Measurements from ENCODE around the gene RNF215.
"Not testable (repeated sequence)": the region's sequence is repeated elsewhere in the genome, so short reads cannot be mapped to it uniquely, and the experiment has no call there.

The RNF215 gene

DNA sequence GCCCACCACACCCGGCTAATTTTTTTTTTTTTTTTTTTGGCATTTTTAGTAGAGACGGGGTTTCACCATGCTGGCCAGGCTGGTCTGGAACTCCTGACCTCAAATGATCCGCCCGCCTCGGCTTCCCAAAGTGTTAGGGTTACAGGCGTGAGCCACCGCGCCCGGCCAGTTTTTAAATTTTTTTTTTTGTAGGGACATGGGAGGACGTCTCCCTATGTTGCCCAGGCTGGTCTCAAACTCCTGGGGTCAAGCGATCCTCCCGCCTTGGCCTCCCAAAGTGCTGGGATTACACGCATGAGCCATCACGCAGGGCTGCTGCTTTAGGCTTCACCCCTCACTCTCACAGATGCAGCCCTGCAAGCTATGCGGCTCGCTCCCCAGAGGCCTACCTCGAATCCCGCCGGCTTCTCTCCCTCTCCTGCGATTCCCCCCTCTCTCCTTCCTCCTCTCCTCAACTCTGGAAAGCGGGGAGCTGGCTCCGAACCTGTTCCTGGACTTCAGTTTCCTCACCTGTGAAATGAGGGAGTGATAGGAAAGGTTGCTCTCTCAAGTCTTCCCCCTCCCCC lies 29.5 kb downstream of the RNF215 start:
- no peak for DNase-seq

DNA sequence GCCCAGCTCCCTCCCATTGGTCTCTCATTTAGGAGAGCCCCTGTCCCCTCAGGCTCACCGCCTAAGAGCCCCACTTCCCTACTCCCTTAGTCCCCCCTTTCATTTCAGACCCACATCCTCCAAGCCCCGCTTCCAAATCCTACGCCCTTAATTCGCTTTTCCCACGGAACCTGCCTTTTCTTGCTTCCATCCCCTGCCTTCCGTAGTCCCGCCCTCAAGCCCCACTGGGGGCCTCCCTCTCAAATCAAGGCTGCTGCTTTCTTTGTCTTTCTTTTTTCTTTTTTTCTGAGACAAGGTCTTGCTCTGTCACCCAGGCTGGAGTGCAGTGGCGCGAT lies 30.0 kb downstream of the RNF215 start:
- DNase-seq, result no peak

DNA sequence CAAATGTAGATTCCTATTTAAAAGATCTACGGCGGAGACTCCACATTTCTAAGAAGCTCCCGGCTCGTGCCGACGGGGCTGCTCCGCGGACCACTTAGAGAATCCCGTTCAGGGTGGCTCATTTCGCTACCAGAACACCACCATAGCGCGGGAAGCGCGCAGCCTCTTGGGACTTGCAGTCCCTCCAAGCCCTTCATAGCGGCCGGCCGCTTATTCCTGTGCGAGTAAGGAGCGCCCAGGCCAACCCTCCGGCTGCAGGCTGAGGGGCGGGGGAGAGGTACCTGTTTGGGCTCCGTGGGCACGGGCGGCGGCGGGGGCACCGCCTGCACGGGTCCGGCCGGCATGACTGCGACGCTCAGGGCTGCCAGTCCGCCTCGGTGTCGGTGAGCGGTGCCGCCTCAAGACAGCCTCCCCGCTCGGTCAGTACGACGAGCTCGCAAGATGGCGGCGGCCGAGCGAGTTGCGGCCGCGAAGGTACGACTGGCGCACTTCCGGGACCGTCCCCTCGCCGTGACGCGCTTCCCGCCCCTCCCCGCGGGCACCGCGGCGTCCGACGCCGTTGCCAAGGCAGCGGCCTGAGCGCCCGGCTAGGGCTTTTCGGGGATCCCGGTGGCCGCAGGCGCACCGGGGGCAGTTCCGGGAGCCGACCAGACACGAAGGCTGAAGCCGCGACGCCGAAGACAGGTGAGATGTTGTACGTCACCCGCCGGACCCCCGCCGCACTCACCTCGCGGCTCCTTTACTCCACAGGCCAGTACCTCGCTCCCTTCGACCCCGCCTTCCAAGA lies 30.6 kb downstream of the RNF215 start, which contains the start of the genes CCDC157 and SF3A1:
TSS of gene CCDC157 (plus strand) at position 559 of the 787 bp plus-strand sequence. CDS start 8,994 bp downstream, outside the sequence.
TSS of gene SF3A1 (minus strand) at position 446 of the 787 bp plus-strand sequence. CDS start at position 344, 102 bp downstream.
- DNase-seq, result peak; percentile 62

DNA sequence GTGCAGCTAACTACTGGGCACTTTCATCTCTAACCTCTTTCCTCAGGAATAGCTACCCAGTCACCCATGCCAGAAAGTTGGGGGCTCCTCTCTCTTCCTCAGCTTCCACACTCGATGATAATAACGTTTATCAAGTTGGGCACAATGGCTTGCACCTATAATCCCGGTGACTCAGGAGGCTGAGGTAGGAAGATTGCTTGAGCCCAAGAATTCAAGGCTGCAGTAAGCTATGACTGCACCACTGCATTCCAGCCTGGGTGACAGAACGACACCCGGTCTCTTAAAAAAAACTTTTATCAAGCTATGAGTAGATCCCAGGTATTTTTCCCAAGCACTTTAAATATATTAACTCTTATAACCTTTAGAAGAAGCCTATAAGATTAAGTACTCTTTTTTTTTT lies 32.6 kb downstream of the RNF215 start:
- no peak for DNase-seq

DNA sequence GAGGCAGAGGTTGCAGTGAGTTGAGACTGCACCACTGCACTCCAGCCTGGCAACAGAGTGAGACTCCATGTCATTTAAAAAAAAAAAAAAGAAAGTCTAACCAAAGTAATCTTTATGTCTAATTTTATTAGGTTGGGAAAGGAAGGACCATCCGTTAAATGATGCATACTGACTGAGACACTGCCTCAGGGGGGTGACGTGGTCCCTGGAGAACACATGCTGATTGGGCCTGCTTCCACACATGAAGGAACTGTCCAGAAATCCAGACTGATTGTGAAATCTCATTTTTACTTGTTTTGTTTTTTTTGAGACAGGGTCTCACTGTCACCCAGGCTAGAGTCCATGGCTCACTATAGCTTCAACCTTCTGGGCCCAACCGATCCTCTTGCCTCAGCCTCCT lies 36.0 kb downstream of the RNF215 start:
- DNase-seq, result no peak

DNA sequence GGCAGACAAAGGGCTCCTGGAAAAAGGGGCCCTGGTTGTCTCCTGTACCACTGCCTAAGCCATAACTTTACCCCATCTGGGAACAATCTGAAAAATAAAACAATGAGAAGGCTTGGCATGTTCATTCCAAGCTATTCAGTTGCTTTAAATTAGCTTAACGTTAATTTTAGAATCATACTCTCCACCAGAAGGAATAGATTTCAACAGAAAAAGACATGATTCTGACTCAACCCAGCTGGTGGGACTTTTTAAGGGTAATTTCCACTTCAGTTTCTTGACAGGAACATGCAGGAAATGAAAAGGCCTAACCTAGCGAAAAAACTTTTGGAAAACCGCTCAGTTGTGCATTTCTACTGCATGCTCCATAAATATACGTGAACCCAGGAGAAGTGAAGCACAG lies 38.4 kb downstream of the RNF215 start:
- DNase-seq, result no peak

DNA sequence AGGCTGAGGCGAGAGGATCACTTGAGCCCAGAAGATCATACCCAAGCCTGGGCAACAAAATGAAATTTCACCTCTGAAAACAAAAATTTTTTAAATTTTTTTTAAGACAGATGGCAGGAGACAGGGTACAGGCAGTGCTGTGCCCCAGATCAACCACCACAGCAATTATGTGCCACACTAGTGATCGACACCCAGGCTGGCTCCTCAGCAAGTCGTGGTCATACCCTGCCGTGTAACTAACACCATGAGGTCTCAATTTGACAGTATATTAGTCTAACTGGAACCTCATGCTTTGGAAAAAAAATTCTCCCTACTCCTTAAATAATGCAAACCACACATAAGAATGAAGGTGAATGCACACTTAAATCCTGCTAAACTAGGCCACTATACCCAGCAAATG lies 38.8 kb downstream of the RNF215 start:
- DNase-seq, result no peak

DNA sequence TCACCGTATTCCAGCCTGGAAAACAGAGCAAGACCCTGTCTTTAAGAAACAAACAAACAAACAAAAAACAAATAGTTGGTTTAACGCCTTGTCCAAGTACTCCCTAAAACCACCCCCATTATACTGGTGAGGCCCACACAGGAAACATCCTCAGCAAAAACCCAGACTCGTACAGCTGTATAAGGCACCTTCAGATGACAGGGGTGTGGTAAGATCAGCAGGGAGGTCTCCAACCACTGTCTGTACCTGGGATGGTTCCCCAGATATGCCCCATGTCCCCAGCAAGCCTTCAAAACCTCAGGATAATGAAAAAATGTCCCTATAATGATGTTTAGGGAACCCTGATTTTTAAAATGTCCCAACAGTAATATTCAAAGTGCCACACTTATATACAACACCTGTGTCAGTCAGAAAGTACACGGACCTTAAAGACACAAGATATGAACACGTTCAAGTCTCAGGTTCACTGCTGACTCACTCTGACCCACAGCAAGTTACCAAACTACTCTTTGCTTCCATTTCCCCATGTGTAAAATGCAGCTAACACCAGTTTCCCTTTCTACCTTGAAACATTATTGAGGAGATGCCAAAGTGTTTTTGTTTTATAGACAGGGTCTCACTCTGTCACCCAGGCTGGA lies 39.8 kb downstream of the RNF215 start:
- DNase-seq, result no peak

DNA sequence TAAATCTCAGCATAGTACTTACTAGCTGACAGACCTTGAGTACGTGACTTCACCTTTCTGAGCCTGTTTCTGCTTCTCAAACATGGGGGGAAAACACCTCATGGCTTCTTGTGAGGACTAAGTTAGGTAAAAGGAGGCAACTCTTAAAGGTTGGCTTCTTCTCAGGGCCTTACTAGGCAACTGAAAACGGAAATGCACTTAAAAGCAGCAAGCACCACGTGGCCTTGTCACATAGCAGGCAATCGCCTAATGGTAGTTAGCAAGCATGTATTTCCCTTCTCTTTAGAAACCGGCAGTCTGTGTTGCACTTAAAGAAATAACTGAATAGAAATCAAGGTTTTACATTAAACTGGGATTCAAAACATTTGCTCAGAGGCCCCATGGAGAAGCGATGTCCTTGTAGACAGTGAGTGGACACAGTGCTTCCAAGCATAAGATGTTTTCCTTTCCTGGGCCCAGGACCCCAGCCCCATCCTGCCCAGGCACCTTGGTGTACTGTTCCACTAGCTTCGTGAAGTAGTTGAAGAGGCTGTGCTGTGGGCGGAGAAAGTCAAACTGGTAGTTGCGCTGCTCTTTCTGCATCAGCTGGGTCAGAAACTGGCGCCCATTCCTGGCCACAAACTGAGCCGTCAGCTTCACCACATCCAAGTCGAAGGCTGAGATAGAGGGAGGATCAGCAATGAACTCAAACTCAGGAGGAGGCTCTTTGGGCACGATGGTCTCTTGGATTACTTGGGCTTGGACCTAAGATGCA lies 42.6 kb downstream of the RNF215 start:
- no peak for DNase-seq

DNA sequence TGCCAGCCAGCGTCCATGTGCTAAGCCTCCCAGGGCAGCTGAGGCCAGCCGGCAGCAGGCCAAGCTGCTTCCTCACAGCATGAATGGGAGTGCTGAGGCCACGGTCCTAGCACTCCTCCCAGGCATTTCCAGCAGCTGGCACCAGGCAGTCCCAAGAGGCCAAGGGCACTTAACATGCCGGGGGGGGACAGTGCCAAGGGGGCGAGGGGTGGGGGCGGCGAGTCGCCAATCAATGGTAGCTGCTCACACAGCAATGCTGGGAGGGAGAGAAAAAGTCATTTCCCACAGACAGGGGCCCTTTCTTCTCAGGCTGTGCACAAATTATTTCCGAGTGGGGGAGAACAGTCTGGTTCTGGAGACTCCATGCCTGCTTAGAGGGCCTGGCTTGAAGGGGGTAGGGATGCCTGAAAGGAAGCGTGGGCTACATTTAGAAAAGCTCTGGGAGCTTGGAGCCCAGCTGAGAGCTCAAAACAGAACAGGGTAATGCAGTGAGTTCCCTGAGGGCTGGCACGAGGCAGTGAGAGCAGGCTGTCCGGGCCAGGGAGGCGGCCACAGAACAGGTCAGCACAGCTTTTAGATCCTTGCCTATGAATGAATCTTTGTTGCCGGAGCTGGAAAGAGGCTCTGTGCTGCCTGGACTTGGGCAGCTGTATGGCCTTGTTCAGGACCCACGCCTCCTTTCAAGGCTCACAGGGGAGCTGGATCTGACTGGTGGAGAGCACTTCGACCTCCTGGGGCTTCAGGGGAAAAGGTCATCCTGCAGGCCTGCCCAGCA lies 46.1 kb downstream of the RNF215 start:
- DNase-seq, result no peak

DNA sequence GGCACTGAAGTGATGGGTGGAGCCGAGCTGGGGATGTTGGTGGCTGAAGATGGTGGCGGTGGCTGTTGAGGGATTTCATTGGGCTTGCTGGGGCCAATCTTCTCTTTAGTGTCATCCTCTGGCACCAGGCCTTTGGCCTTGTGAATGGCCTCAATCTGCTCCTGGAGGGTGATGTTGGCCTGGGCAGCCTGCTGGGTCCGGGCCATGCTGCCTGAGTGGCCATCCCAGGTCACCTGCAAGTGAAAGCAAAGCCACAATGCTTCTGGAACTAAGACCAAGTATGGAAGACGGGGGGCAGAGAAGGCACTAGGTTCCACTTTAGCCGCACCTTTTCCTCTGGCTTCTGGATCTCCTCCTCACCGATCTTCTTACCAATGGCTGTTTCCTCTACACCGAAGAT lies 48.4 kb downstream of the RNF215 start:
- DNase-seq, result no peak

DNA sequence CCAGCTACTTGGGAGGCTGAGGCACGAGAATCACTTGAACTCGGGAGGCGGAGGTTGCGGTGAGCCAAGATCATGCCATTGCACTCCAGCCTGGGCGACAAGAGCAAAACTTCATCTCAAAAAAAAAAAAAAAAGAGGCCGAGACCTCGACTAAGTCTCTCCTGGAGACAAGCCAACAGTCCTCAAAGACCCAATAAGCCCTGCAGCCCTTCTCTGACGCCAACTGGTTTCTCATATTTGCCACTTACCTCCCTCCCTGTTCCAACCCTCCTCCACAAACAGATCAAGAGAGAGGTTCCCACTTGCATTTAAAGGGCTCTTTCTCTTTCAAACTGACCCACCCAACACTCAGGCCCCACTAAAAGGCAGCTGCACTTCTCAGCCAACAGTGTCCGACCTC lies 48.9 kb downstream of the RNF215 start:
- DNase-seq, result not testable (repeated sequence)

DNA sequence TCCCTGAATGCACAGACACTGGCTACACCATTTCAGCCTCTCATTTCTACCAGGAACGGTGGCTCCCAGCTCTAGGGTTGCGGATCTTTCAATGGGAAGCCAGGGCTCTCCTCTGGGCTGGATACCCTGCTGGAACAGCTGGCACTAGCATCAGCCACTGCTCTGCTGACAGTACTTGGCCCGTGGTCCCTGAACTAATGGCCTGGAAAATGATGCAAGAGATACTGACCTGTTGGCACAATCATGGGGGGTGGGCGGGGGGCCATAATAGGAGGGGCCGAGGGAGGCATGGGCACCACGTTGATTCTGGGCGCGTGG lies 49.8 kb downstream of the RNF215 start:
- no peak for DNase-seq

DNA sequence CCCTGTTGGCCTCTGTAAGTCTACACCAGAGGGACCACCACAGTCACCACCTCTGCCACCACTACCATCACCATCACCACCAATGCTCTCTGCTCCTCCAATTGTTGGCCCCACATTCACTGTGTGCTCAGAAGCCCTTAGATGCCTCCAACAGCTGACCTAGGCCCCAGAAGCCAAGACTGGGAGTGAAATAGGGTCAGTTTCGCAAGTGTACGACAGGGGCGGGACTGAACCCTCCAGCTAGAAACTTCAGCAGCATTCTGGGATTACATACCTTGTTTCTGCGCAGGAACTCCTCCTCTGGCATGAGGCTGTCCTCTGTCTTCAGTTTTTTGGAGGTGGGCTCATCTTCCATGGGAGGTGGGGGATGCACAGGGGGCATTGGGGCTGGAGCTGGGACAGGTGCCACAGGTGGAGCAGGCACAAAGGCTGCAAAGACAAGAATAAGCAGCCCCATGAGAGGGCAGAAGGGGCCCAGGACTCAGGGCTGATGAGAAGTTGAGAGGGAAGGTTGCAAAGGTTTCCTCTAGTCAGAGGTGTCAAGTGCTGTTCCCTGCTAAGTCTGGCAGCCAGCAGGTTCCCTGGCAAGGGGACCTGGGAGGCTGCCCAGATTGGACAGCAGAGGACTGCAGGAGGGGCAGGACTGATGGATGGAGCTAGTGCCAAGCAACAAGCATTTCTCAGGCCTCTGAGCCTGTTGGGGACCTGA lies 50.3 kb downstream of the RNF215 start:
- DNase-seq, result no peak

DNA sequence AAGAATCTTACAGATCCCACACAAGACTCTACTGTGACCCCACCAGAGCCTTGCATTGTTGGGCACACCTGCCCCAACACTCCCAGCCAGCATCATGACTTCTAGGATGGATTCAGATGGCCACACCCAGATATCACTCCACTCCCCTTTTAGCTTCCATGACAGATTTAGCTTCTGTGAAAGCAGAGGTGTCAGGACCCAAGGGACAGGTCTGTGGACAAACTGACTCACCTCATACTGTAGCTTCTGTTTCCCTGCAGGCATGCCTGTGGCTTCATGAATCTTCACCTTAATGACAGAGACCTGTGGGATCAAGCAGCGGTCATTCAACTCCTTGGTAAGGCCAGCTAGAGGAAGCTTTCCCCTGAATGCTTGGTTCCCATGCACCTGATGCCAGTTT lies 52.0 kb downstream of the RNF215 start:
- DNase-seq, result no peak

DNA sequence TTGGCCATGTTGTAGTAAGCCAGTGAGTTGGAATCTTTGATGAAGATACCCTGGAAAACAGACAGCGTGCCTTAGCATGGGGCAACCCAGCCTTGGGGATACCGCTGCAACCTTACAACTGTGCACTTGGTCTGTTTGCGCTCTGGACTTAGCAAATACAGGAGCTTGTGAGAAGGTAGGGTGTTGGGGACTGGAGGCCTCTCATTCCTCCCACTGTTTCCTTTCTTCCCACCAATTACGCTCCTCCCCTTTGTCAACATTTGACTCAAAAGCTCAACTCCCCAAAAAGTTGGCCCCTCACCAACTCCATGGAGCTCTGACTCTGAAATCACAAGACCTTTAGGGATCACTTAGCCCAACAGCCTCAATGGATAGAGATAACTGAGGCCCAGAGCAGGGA lies 52.6 kb downstream of the RNF215 start:
- no peak for DNase-seq

DNA sequence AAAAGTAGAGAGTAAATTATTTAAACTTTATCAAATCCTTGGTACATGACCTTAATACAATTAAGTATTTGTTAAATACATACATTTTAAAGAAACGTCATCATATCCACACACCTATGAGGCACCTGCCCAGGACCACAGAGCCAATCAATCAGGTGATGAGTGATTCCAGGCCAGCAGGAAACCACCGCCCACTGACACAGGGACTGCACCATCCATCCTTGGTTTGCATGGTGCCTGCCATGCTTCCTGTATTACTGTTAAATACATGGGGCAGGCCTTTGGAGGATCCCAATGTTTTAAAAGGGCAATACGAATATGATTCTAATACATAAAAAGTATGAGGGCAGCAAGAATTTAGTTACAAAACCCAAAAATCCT lies 53.5 kb downstream of the RNF215 start:
- DNase-seq, result no peak

DNA sequence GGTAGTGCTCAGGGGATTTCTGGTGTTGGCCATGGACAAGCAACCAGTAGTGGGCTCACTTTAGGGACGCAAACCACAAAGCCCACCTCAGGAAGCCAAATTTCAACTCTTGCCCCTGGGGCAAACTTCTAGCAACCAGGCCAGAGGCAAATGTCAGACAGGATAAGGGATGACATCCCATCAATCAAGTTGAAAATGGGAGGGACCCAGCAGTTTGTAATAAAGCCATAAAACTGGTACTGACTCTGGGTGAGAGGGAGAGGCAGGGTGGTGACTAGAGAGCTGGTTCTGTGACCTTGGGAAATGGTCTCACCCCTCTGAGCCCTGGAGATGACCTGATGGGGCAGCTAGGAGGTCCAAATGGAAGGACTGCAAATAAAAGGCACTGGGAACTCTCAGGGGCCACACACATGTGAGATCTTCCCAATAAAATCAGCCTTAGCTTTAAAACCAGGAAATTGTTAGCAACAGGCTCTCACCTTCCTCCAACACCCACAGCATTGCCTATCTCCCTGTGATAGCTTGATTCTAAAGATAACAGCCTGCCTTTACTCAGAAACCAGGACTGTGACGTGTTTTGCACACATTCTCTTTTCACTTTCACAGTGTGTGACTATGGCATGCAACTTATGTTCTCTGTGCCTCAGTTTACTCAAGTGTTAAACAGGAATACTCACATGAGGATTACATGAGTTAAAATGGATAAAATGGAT lies 54.1 kb downstream of the RNF215 start:
- DNase-seq, result no peak

DNA sequence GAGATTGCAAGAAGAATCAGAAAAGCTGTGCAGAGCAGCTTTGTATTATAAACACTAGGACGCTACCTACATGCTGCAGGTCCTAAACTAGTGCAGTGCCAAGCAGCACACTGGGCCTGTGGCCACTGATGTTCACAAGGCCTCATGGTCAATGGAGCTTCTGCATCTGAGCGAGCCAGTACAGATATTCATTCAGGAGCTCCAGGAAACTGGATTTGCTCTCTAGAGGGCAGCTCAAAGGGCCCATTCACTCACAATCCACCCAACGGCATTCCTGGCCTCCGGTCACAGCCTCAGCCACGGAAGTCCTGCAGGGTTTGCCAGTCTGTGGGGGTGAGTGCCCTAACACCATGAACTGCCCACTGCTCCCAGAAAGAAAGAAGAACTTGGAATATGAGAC lies 54.7 kb downstream of the RNF215 start:
- no peak for DNase-seq
